Stimulated activated CD4-positive, alpha-beta T cell treated with anti-CD3 and anti-CD28 coated beads, Interleukin-15, amount 100 ng/mL, for 1 hour (primary cell): Measurements from ENCODE around the gene PRR18.

ENCODE experiments used
- DNase-seq, 2 donors: peaks; one replicate each; pipeline ENCODE4 v3.0.0-alpha.2; 2020; ENCODE audit warnings: low read depth in 1 of 2, low spot score in 1 of 2

The PRR18 gene

DNA sequence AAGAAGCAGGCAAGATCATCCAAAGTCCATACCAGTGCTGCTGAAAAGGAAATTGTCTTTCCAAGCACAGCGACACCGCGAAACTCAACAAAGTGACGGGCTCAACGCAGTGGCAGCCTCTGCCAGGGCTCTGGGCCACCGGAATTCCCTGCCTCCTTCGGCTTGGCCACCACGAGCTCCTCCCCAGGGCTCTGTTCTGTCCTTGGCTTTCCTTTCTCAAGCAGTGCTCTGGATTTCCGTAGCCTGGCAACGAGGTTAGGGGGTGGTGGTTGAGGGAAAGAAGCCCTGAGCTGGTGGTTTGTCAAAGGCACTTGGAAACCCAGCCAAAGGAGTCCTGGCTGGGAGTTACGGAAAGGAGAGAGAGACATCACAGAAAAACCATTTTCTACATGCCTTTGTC lies 31.2 kb downstream of the PRR18 start:
- DNase-seq, result no peak

GRCh38 chr6:166275714-166276166 lies 32.5 kb downstream of the PRR18 start:
- peak; percentile 74 to 84 for DNase-seq

GRCh38 chr6:166274739-166275370 lies 33.3 kb downstream of the PRR18 start:
- no peak for DNase-seq

DNA sequence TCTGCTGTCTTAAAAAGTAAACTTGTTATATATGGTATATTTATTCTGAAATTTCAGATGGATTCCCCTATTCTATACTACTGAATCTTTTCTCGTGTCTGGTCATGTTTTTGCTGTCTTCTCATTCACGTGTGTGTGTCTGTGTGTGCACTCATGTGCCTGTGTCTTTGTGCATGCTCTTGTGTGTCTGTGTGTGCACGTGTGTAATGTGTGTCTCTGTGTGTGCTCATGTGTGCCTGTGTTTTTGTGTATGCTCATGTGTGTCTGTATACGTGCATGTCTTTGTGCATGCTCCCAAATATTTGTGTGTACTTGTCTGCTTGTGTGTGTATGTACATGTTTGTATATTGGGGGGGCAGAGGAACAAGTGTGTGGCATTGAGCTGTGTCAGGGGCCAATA lies 34.0 kb downstream of the PRR18 start:
- no peak for DNase-seq

DNA sequence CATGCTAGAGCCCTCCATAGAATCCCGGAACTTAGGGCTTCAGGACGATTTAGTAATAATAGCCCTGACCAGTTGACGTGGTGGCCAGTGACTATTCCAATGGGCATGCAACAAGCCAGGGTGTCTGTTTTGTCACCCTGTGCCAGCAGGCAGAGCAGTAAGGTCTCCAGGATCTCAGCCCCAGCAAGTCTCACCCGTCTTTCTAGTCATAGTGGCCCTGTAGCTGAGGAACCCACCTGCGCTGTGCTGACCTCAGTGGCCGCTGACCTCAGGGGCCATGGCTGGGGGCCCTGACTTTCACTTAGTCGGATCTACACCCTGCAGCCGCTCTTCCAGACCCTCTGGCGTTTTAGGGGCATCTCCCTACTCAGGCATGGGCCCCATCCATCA lies 36.8 kb downstream of the PRR18 start:
- no peak for DNase-seq

DNA sequence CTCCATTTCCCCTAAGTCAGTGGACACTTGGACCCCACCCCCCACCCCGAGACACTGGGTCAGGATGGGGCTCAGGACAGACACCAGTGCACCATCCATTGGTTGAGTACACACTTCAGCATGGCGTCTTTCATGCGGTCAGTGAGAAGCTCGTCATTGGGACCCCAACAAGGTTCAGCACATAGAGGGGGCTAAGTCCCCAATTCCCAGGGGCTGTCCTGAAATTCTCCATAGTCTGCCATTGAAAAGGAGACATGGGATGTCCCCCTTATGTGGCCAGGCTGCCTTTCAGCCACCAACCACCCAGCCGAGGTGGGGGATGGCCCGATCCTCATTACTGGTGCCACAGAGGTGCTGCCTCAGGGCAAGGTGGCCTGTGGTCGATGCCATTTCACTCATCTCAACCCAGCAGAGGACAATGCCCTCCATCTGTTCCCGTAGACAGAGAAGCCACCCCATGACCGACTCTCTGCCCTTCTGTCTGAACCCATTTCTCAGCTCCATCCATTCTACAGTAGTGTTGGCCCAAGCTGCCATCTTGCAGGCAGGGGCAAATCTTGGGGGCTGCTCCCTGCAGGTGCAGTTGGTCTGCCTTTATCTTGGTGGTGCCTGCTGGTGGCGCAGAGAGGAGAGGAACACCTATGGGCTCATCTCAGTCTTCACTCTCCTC lies 37.4 kb downstream of the PRR18 start:
- no peak for DNase-seq

DNA sequence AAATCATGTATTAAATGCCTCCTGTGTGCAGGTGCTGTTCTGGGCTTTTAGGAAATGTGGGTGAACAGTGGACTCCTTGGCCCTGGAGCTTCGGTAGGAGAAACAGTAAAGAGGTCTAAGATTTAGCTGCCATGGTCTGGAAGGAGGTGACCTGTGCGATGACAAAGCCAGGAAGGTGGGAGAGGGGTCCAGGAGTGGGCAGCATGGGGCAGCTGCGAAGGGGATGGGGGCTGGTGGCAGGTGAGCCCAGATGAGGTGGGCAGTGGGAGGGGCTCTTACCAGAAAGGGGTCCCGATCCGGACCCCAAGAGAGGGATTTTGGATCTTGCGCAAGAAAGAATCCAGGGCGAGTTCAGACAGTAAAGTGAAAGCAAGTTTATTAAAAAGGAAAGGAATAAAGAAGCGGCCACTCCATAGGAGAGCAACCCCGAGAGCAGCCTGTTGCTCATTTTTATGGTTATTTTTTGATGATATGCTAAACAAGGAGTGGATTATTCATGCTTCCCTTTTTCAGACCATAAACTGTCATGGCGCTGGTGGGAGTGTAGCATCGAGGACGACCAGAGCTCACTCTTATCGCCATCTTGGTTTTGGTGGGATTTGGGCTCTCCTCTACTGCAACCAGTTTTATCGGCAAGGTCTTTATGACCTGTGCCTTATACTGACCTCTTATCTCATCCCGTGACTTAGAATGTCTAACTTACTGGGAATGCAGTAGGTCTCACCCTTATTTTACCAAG lies 38.7 kb downstream of the PRR18 start:
- no peak for DNase-seq

- no peak for DNase-seq
Measured at GRCh38 chr6:166268431-166268830, 39.8 kb downstream of the PRR18 start.

DNA sequence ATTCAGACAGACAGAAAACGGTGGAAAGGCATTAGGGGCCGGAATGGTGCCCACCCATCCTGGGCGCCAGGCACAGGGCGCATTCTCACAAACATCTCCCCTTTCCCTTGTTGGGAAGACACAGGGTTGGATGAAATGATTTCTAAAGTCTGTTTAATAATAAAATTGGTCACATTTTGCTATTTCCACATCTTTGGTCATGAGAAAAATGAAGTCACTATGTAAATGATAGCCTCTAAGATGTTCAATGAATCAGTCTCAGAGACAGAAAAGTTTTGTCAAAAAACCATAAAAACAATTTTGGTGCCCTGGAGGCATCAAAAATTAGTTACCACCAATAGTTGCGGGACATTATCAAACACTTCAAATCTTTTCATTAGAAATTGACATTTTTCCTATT lies 40.7 kb downstream of the PRR18 start:
- DNase-seq, result no peak

GRCh38 chr6:166266336-166266735 lies 41.9 kb downstream of the PRR18 start:
- DNase-seq, result no peak

GRCh38 chr6:166262743-166263515 lies 45.3 kb downstream of the PRR18 start:
- no peak for DNase-seq

GRCh38 chr6:166259296-166259977 lies 48.8 kb downstream of the PRR18 start:
- DNase-seq, result no peak

DNA sequence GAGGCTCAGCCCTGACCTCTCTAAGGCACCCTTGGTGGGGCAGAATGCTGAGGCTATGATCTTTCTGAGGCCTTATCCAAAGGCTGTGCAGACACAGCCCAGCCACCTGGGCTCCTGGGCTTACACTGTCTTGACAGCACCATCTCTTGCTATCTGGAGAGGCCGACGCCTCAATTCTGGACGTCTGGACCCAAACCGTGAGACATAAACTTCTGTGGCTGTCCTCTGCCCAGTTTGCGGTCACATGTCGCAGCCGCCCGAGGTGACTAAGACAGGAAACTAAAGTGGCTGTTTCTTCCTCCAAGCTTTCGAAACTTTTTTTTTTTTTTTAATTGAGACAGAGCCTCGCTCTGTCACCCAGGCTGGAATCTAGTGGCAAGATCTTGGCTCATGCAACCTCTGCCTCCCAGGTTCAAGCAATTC lies 49.3 kb downstream of the PRR18 start:
- DNase-seq, result peak in 1 of 2 donors; percentile 18

DNA sequence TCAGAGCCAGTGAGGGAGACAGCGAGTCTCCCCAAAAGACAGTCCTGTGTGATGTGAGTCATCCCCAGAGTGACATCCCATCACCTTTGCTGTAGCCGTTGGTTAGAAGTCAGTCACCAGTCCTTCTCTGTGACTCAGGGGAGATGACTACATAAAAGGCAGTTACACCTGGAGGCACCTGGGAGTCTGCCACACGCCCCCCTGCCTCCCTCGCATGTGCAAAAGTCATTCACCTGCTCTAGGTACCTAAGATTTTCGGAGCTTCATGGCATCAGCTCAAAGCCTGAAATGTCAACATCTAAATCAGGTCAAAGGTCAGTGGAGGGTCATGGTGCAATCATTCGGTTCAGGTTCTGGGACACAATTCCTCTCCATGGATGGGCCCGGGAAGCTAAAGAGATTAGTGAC lies 50.3 kb downstream of the PRR18 start:
- peak; percentile 16 to 29 for DNase-seq
